Activated T-helper 2 cell treated with anti-CD3 and anti-CD28 coated beads, Interferon-gamma antibody, Interleukin-2, Interleukin-4, amounts not matched to agents 10 μg/mL and 5 μg/mL and 100 μg/mL, durations not matched to agents 14 hours and 24 hours and 36 hours (primary cell): ENCODE results near the gene FCGR1A. TPM values are rescaled to one million over a fixed set of nuclear protein-coding genes. Genes with fewer than 3 reads are reported as not detected.
"Not testable (repeated sequence)": the region's sequence is repeated elsewhere in the genome, so short reads cannot be mapped to it uniquely, and the experiment has no call there.

Experiments used
- DNase-seq: peaks from one replicate; pipeline ENCODE4 v3.0.0; 2021; ENCODE audit warnings: low spot score
- H3K27ac Mint-ChIP-seq: one replicate; pipeline ENCODE4 v1.8.0; 2021; ENCODE audit warnings: mixed read lengths
- H3K27me3 Mint-ChIP-seq: one replicate; pipeline ENCODE4 v1.8.0; 2021; ENCODE audit warnings: low read depth, mixed read lengths
- H3K36me3 Mint-ChIP-seq: one replicate; pipeline ENCODE4 v1.8.0; 2021; ENCODE audit warnings: low read depth, mixed read lengths
- H3K4me1 Mint-ChIP-seq: one replicate; pipeline ENCODE4 v1.8.0; 2021; ENCODE audit warnings: low read depth, mixed read lengths
- H3K4me3 Mint-ChIP-seq: one replicate; pipeline ENCODE4 v1.8.0; 2021; ENCODE audit warnings: low read depth, mild to moderate bottlenecking, moderate library complexity, mixed read lengths
- H3K9me3 Mint-ChIP-seq: one replicate; pipeline ENCODE4 v1.8.0; 2021; ENCODE audit warnings: mixed read lengths
- intact Hi-C: fragments of 100-400 bp; cut with micrococcal nuclease; formaldehyde crosslinking; loops from one replicate; pipeline ENCODE4 v1.15.1; 2023
- total RNA-seq: library from RNA; stranded (reverse); gene quantifications from 2 replicates; pipeline ENCODE4 v1.2.3, GENCODE V29; 2022

The FCGR1A gene
- total RNA-seq, 1 donor from 2014 or later, result not detected

DNA sequence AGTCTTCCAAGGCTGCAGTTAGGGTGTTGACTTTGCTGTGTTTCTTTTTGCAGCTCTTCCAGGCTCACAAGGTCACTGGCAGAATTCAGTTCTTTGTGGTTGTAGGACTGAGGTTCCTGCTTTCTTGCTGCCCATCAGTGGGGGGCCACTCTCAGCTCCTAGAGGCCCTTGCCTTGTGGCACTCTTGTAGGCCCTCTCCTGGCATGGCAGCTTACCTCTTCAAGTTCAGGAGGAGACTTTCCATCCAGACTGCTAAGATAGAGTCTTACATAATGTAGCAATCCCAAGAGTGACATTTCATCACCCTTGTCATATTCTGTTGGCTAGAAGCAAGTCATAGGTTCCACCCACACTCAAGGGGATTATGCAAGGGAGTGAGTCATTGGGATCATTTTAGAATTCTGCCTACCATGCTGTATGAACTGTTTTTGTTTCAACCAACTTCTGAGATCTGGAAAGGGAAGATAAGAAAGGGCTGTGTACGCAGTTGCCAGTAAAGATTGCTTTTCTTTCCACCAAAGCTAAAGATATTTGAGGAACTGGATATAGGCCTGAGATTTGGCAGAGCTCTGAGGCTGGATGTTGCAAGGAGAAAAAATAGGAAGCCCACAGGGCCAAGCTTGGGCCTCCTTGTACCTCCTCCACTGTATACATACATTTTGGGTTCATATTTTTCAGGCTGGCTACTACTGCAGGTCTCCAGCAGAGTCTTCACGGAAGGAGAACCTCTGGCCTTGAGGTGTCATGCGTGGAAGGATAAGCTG, 5.4 kb downstream of the FCGR1A start:
- DNase-seq, H3K9me3 Mint-ChIP-seq, intact Hi-C loops, H3K27ac Mint-ChIP-seq, H3K27me3 Mint-ChIP-seq, H3K4me3 Mint-ChIP-seq, H3K36me3 Mint-ChIP-seq, H3K4me1 Mint-ChIP-seq: not testable (repeated sequence)

- intact Hi-C loops, H3K4me1 Mint-ChIP-seq, H3K27me3 Mint-ChIP-seq, H3K36me3 Mint-ChIP-seq, H3K9me3 Mint-ChIP-seq: not testable (repeated sequence)
- Mint-ChIP-seq H3K27ac (peak overlapping the region; percentile 99), H3K4me3 (peak overlapping the region; percentile 99)
- peak; percentile 42 for DNase-seq
Measured at GRCh38 chr1:149792502-149792901, 10.0 kb downstream of the FCGR1A start.

- peak; percentile 80 for DNase-seq
- H3K4me1 Mint-ChIP-seq, H3K27ac Mint-ChIP-seq, H3K27me3 Mint-ChIP-seq, H3K36me3 Mint-ChIP-seq, H3K9me3 Mint-ChIP-seq, H3K4me3 Mint-ChIP-seq, intact Hi-C loops: not testable (repeated sequence)
Measured at GRCh38 chr1:149792912-149793515, 10.5 kb downstream of the FCGR1A start.

GRCh38 chr1:149793885-149794284, 11.4 kb downstream of the FCGR1A start:
- H3K4me1 Mint-ChIP-seq, H3K9me3 Mint-ChIP-seq, H3K27me3 Mint-ChIP-seq, H3K36me3 Mint-ChIP-seq, intact Hi-C loops, DNase-seq, H3K27ac Mint-ChIP-seq, H3K4me3 Mint-ChIP-seq: not testable (repeated sequence)

- H3K27ac Mint-ChIP-seq, intact Hi-C loops, H3K36me3 Mint-ChIP-seq, H3K4me1 Mint-ChIP-seq, DNase-seq, H3K9me3 Mint-ChIP-seq, H3K27me3 Mint-ChIP-seq, H3K4me3 Mint-ChIP-seq: not testable (repeated sequence)
Measured at GRCh38 chr1:149801628-149802027, 19.1 kb downstream of the FCGR1A start.

DNA sequence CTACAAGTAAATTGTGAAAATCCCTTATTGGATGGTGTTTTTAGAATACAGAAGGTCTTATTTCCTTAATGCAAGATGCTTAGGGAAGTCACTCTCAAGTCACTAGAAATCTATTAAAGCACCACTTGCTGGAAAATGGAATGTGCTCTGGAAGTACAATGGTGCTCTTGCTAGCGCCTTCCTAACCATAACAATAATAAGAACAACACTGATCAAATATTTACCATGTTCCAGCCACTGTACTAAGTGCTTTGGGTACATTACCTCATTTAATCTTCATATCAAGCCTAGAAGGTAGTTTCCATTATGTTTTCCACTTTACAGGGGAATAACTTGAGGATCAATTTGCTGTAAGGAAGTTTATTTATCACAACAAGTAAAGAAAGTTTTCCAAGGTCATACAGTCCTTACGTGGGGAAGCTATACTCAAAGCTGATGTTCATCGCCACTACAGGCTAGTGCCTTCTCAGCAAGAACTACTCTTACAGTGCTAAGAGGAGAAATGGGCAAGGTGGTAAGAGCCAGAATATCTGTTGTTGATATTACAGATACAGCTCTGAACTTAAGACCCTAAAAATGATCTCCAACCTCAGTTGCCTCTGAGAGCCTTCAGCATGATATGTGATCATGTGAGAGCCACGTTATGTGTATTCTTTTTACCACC, 22.1 kb downstream of the FCGR1A start:
- H3K4me3 Mint-ChIP-seq, DNase-seq, intact Hi-C loops, H3K27me3 Mint-ChIP-seq, H3K9me3 Mint-ChIP-seq, H3K27ac Mint-ChIP-seq, H3K36me3 Mint-ChIP-seq, H3K4me1 Mint-ChIP-seq: not testable (repeated sequence)

DNA sequence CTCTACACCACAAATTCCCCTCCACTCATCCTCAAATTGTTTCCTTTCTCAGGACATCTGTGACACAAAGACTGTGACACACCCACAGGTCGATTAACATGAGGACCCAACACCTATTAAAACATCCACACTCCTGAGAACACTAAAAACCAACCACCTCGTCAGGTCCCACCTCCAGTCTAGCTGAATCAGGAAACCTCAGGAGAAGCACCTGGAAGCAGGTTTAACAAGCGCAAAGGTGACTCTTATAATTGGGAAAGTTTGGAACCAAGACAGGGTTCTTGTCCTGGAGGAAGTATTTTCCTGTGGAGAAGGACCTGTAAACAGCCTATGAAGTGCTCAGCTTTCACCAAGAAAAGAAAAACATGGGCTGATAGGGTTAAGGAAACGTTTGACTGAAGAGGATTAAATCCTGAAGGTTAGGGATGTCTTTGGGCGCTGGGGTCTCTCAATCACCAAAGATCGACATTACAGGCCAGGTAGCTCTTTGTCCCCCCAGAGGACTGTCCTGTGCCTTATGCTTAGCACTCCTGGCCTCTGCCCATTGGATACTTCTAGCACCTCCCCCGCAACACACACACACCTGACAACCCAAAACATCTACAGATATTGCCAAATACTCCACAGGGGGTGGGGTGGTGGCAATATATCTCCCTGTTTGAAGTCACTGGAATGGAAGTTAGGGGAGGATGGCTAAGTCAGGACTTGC, 28.4 kb downstream of the FCGR1A start:
- intact Hi-C loops, H3K9me3 Mint-ChIP-seq, H3K27me3 Mint-ChIP-seq, H3K36me3 Mint-ChIP-seq, H3K27ac Mint-ChIP-seq, DNase-seq: not testable (repeated sequence)
- Mint-ChIP-seq H3K4me1 (peaks cover 15% of the 10 kb centered on the region), H3K4me3 (peak overlapping the region; percentile 40)

DNA sequence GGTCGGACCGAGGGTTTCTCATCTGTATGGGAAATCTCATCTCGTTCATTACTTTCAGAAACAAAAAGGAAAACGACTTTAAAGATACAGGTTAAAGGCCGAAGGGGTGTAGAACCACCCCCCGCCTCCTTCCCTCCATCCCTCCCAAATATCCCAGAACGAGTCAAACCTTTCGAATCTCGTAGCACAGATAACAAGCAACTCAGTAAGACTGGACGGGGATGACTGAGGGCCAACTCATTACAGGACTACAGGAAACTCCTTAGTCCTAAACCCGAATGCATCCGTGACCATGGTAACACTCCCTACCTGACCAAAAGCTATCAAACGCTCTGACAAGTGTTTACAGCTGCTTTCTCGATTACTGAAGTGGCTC, 29.0 kb downstream of the FCGR1A start:
- H3K27me3 Mint-ChIP-seq, intact Hi-C loops, H3K9me3 Mint-ChIP-seq, H3K36me3 Mint-ChIP-seq: not testable (repeated sequence)
- Mint-ChIP-seq H3K4me1 (peaks cover 15% of the 10 kb centered on the region), H3K4me3 (peak overlapping the region; percentile 86), H3K27ac (peak overlapping the region; percentile 81)
- peak; percentile 24 for DNase-seq

DNA sequence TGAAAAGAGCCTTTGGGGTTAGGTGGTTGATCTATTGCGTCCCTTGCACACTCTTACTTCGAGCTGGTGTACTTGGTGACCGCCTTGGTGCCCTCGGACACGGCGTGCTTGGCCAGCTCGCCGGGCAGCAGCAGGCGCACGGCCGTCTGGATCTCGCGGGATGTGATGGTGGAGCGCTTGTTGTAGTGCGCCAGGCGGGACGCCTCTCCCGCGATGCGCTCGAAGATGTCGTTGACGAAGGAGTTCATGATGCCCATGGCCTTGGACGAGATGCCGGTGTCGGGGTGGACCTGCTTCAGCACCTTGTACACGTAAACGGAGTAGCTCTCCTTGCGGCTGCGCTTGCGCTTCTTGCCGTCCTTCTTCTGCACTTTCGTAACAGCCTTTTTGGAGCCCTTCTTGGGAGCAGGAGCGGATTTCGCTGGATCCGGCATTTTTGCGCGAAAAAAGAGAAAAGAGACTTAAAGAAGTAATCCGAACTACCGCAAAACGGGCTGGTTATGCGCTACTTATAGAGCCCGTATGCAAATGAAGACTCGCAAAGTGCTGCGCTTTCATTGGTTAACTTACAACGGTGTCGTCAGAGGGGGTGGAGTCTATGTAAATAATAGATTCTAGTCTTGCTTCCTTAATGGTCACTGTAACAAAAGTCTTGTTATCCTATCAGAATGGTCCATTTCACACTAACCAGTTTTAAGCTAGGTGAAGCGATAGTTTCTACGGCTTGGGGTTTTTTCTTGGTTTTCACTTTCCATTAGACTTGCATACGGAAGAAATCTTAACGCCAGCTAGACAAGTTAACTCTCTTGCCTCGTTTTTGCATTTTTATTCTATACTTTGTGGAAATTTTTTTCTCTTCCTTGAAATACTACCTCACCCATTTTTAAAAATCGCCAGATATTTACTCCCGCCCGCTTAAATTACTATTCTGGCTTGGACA, 29.7 kb downstream of the FCGR1A start:
- Mint-ChIP-seq H3K4me3 (peak overlapping the region; percentile 86), H3K27ac (peak overlapping the region; percentile 97), H3K4me1 (peaks cover 15% of the 10 kb centered on the region)
- H3K9me3 Mint-ChIP-seq, H3K36me3 Mint-ChIP-seq, H3K27me3 Mint-ChIP-seq, intact Hi-C loops: not testable (repeated sequence)
- peak; percentile 84 for DNase-seq

GRCh38 chr1:149812893-149813801, 30.7 kb downstream of the FCGR1A start:
- peak; percentile 76 for DNase-seq
- H3K36me3 Mint-ChIP-seq, H3K9me3 Mint-ChIP-seq, intact Hi-C loops, H3K27me3 Mint-ChIP-seq: not testable (repeated sequence)
- Mint-ChIP-seq H3K4me3 (peak overlapping the region; percentile 86), H3K27ac (peak overlapping the region; percentile 97), H3K4me1 (peaks cover 15% of the 10 kb centered on the region)

- intact Hi-C loops, H3K27me3 Mint-ChIP-seq, H3K27ac Mint-ChIP-seq, H3K4me3 Mint-ChIP-seq, DNase-seq, H3K4me1 Mint-ChIP-seq, H3K9me3 Mint-ChIP-seq, H3K36me3 Mint-ChIP-seq: not testable (repeated sequence)
Measured at GRCh38 chr1:149820387-149820786, 37.9 kb downstream of the FCGR1A start.
